Endodermal cell (in vitro differentiated cells): ENCODE results near the gene DOK6. TPM values are rescaled to one million over a fixed set of nuclear protein-coding genes. Genes with fewer than 3 reads are reported as not detected.

Source experiments
- DNase-seq: peaks from one replicate; pipeline ENCODE4 v3.0.0-alpha.2; 2017
- H3K27ac ChIP-seq: 2 replicates; pipeline ENCODE4 v1.5.1; 2013; ENCODE audit warnings: mild to moderate bottlenecking, low read depth, low read length, moderate library complexity
- H3K27me3 ChIP-seq: 2 replicates; pipeline ENCODE4 v1.6.1; 2013; ENCODE audit warnings: mild to moderate bottlenecking, low read length, moderate library complexity; ENCODE audit not compliant: insufficient read depth, control insufficient read depth, poor library complexity, severe bottlenecking
- H3K36me3 ChIP-seq: 2 replicates; pipeline ENCODE4 v1.7.0; 2013; ENCODE audit warnings: mild to moderate bottlenecking, low read length, moderate library complexity; ENCODE audit not compliant: control insufficient read depth, insufficient read depth
- H3K4me1 ChIP-seq: one replicate; pipeline ENCODE4 v1.7.0; 2013; ENCODE audit warnings: low read length; ENCODE audit not compliant: control insufficient read depth, insufficient read depth
- H3K4me3 ChIP-seq: 2 replicates; pipeline ENCODE4 v1.5.1; 2013; ENCODE audit warnings: mild to moderate bottlenecking, low read length, moderate library complexity
- H3K9ac ChIP-seq: 2 replicates; pipeline ENCODE4 v1.6.1; 2013; ENCODE audit warnings: mild to moderate bottlenecking, low read length, moderate library complexity; ENCODE audit not compliant: poor library complexity, severe bottlenecking; ENCODE audit errors: extremely low read depth
- H3K9me3 ChIP-seq: 2 replicates; pipeline ENCODE4 v1.6.1; 2013; ENCODE audit warnings: mild to moderate bottlenecking, low read length, moderate library complexity; ENCODE audit not compliant: control insufficient read depth
- H3K27ac Mint-ChIP-seq: 2 replicates; pipeline ENCODE4 v1.8.0; 2020; ENCODE audit warnings: mixed read lengths
- H3K27me3 Mint-ChIP-seq: 2 replicates; pipeline ENCODE4 v1.8.0; 2021; ENCODE audit warnings: mild to moderate bottlenecking, mixed read lengths; ENCODE audit not compliant: insufficient read depth
- H3K36me3 Mint-ChIP-seq: 2 replicates; pipeline ENCODE4 v1.8.0; 2020; ENCODE audit warnings: low read depth, mixed read lengths
- H3K4me1 Mint-ChIP-seq: 2 replicates; pipeline ENCODE4 v1.8.0; 2020; ENCODE audit warnings: mixed read lengths
- H3K4me3 Mint-ChIP-seq: 2 replicates; pipeline ENCODE4 v1.8.0; 2020; ENCODE audit warnings: mild to moderate bottlenecking, moderate library complexity, mixed read lengths
- H3K9me3 Mint-ChIP-seq: 2 replicates; pipeline ENCODE4 v1.8.0; 2020; ENCODE audit warnings: mild to moderate bottlenecking, mixed read lengths
- WGBS, 2 experiments: methylation state at CpG; one replicate each; pipeline versions ENCODE4 v1.1.5 to v1.1.7; 2013; ENCODE audit warnings: missing lambda C conversion rate in 2 of 2, mixed read lengths in 1 of 2; ENCODE audit not compliant: insufficient coverage in 1 of 2, insufficient read length in 1 of 2; 5-methylcytosine and 5-hydroxymethylcytosine counted together
- total RNA-seq, 2 donors: library from RNA; stranded (reverse); fragmentation: NEBNext Ultra II Directional in 1 of 2; extraction: Animal tissue kit (Norgen Biotek cat#: 25700) in 1 of 2; gene quantifications; 2 replicates in 1 of 2; 3 replicates in 1 of 2; pipeline ENCODE4 v1.2.1, GENCODE V29; 2021
- TF ChIP-seq, protein P1 (sequence below): fragments of 200-600 bp; sonication (generic); conservative IDR thresholded peaks from 2 replicates; pipeline ENCODE4 v1.5.0; 2021; ENCODE audit warnings: antibody characterized with exemption, mild to moderate bottlenecking

DOK6 gene
- total RNA-seq, 2 donors from 2014 or later: 5.7 to 5.9 TPM

DNA sequence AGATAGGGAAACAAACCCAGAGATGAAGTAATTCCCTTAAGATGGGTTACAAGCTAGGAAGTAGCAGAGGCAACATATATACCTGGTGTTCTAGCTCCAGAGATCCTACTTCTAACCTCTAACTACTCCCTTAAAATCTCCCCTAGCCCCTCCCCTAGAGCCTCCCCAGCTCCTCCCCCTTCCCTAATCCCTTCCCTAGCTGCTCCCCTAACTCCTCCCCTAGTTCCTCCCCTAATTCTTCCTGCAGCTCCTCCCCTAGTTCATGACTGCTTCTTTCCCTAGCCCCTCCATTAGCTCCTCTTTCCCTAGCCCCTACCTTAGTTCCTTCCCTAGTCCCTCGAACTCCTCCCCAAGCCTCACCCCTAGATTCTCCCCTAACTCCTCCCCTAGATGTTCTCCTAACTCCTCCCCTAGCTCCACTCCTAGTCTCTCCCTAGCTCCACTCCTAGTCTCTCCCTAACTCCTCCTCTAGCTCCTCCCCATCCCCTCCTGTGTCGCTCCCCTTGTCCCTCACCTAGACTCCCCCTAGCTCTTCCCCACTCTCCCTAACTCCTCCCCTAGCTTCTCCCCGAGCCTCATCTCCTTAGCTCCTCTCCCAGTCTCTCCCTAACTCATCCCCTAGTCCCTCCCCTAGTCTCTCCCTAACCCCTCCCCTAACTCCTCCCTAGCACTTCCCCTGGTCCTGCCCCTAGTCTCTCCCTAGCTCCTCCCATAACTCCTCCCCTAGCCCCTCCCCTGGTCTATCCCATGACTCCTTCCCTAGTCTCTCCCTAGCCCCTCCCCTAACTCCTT is 438.1 kb downstream of the DOK6 start:
- Histone ChIP-seq H3K9me3 (no peaks in the 10 kb centered on the region), H3K27ac (no peak overlapping the region), H3K27me3 (no peaks in the 10 kb centered on the region), H3K9ac (no peak overlapping the region), H3K4me1 (no peaks in the 10 kb centered on the region), H3K4me3 (no peak overlapping the region), H3K36me3 (no peaks in the 10 kb centered on the region)
- Mint-ChIP-seq H3K27me3 (no peaks in the 10 kb centered on the region), H3K27ac (no peak overlapping the region), H3K36me3 (no peaks in the 10 kb centered on the region), H3K9me3 (no peaks in the 10 kb centered on the region), H3K4me3 (no peak overlapping the region), H3K4me1 (no peaks in the 10 kb centered on the region)
- WGBS, 2 experiments: 82 to 96% methylated on average over 3 of the region's 3 CpGs
- DNase-seq: peak; percentile 84
- TF ChIP-seq, protein P1, sequence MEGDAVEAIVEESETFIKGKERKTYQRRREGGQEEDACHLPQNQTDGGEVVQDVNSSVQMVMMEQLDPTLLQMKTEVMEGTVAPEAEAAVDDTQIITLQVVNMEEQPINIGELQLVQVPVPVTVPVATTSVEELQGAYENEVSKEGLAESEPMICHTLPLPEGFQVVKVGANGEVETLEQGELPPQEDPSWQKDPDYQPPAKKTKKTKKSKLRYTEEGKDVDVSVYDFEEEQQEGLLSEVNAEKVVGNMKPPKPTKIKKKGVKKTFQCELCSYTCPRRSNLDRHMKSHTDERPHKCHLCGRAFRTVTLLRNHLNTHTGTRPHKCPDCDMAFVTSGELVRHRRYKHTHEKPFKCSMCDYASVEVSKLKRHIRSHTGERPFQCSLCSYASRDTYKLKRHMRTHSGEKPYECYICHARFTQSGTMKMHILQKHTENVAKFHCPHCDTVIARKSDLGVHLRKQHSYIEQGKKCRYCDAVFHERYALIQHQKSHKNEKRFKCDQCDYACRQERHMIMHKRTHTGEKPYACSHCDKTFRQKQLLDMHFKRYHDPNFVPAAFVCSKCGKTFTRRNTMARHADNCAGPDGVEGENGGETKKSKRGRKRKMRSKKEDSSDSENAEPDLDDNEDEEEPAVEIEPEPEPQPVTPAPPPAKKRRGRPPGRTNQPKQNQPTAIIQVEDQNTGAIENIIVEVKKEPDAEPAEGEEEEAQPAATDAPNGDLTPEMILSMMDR: no peak

DNA sequence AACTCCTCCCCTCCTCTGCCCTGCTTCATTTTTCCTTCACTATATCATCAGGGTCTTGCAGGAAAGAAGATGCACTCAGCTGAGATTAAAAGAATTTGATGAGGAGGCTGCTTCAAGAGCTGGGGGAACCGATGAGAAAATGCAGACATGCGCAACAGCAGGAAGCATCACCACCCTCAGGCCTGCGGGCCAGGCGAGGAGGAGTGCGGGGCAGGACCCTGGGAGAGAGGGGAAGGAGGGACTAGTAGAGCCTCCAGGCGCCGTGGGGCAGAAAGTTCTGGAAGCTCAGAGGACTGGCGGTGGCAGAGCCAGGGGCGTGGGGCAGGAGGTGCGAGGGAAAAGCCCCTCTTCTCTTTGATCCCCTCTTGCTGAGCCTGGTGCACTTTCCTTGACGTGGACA is 438.8 kb downstream of the DOK6 start:
- DNase-seq: no peak
- Histone ChIP-seq H3K9ac (no peak overlapping the region), H3K4me1 (no peaks in the 10 kb centered on the region), H3K9me3 (no peaks in the 10 kb centered on the region), H3K36me3 (no peaks in the 10 kb centered on the region), H3K27ac (no peak overlapping the region), H3K27me3 (no peaks in the 10 kb centered on the region), H3K4me3 (no peak overlapping the region)
- Mint-ChIP-seq H3K4me1 (no peaks in the 10 kb centered on the region), H3K9me3 (no peaks in the 10 kb centered on the region), H3K27me3 (no peaks in the 10 kb centered on the region), H3K36me3 (no peaks in the 10 kb centered on the region), H3K27ac (no peak overlapping the region), H3K4me3 (no peak overlapping the region)
- TF ChIP-seq, protein P1: no peak
- 92 to 96% methylated on average over 8 to 11 of the region's 11 CpGs for WGBS, 2 experiments

DNA sequence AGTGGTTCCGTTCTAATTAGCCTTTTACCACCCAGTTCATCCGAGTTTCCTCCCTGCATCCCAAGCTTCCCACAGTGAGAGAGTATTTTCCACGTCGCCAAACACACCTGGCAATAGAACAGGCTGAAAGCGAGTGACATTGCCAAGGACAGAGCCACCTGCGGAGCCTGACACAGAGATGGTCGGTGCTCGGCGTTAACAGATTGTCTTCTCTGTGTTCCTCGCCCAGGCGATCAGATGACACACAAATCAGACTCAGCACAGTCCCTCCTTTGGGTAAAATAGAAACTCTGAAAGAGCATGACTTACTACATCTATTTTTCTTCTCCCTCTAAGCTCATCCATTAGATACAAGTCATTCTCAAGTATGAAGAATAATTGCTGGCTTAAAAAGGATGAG is 439.3 kb downstream of the DOK6 start:
- no peaks in the 10 kb centered on the region for H3K9me3 Mint-ChIP-seq
- TF ChIP-seq, protein P1: no peak
- no peak overlapping the region for H3K27ac ChIP-seq
- no peaks in the 10 kb centered on the region for H3K9me3 ChIP-seq
- 90 to 94% methylated on average over 9 to 11 of the region's 11 CpGs for WGBS, 2 experiments
- no peak for DNase-seq
- no peaks in the 10 kb centered on the region for H3K27me3 ChIP-seq
- H3K4me3 ChIP-seq: no peak overlapping the region
- H3K4me3 Mint-ChIP-seq: no peak overlapping the region
- H3K27me3 Mint-ChIP-seq: no peaks in the 10 kb centered on the region
- no peak overlapping the region for H3K27ac Mint-ChIP-seq
- no peaks in the 10 kb centered on the region for H3K36me3 ChIP-seq
- H3K36me3 Mint-ChIP-seq: no peaks in the 10 kb centered on the region
- no peak overlapping the region for H3K9ac ChIP-seq
- H3K4me1 Mint-ChIP-seq: no peaks in the 10 kb centered on the region
- H3K4me1 ChIP-seq: no peaks in the 10 kb centered on the region
